Upper lobe of right lung (tissue), 1 donor: Measurements from ENCODE around the gene MLH1. TPM values are rescaled to one million over a fixed set of nuclear protein-coding genes. Genes with fewer than 3 reads are reported as not detected.

Experiments used
- total RNA-seq: library from RNA; stranded (reverse); fragmentation: NEBNext Ultra II Directional; extraction: Animal tissue kit (Norgen Biotek cat#: 25700); gene quantifications from one replicate; pipeline ENCODE4 v1.2.1, GENCODE V29; 2021
- donor health status: DM: no; HTN: yes; CAD: no; lungs with severe emphysema.

The MLH1 gene
- total RNA-seq, 1 donor from 2014 or later: 31.3 TPM

Other genes with a start within 250 kb of the MLH1 start
- gene DCLK3, start 229.0 kb upstream of the MLH1 start, total RNA-seq: not detected
- 38.5 TPM for gene TRANK1, start 48.5 kb upstream of the MLH1 start, total RNA-seq
- 20.1 TPM for gene EPM2AIP1, start 387 bp upstream of the MLH1 start, total RNA-seq
- gene LRRFIP2, start 181.1 kb downstream of the MLH1 start, total RNA-seq: 50.3 TPM
- 96.6 TPM for gene GOLGA4, start 249.8 kb downstream of the MLH1 start, total RNA-seq